T47D (cell line): Measurements from ENCODE around the gene IRAK3.

ENCODE experiments used
- DNase-seq, 2 experiments: peaks; one replicate each; pipeline versions ENCODE4 v3.0.0 to v3.0.0-alpha.2; 2011 to 2012; ENCODE audit warnings: low read depth in 1 of 2, low spot score in 1 of 2
- JUND ChIP-seq: IDR thresholded peaks from 2 replicates; pipeline ENCODE4 v1.6.1; 2012; ENCODE audit warnings: low read depth
- in situ Hi-C: cut with HindIII; loops from 2 replicates; pipeline ENCODE4 v1.10.0; 2016; ENCODE audit warnings: low sequenced_read_pairs, low pct_unique_long_range_greater_than_20kb

Gene IRAK3, protein sequence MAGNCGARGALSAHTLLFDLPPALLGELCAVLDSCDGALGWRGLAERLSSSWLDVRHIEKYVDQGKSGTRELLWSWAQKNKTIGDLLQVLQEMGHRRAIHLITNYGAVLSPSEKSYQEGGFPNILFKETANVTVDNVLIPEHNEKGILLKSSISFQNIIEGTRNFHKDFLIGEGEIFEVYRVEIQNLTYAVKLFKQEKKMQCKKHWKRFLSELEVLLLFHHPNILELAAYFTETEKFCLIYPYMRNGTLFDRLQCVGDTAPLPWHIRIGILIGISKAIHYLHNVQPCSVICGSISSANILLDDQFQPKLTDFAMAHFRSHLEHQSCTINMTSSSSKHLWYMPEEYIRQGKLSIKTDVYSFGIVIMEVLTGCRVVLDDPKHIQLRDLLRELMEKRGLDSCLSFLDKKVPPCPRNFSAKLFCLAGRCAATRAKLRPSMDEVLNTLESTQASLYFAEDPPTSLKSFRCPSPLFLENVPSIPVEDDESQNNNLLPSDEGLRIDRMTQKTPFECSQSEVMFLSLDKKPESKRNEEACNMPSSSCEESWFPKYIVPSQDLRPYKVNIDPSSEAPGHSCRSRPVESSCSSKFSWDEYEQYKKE

DNA sequence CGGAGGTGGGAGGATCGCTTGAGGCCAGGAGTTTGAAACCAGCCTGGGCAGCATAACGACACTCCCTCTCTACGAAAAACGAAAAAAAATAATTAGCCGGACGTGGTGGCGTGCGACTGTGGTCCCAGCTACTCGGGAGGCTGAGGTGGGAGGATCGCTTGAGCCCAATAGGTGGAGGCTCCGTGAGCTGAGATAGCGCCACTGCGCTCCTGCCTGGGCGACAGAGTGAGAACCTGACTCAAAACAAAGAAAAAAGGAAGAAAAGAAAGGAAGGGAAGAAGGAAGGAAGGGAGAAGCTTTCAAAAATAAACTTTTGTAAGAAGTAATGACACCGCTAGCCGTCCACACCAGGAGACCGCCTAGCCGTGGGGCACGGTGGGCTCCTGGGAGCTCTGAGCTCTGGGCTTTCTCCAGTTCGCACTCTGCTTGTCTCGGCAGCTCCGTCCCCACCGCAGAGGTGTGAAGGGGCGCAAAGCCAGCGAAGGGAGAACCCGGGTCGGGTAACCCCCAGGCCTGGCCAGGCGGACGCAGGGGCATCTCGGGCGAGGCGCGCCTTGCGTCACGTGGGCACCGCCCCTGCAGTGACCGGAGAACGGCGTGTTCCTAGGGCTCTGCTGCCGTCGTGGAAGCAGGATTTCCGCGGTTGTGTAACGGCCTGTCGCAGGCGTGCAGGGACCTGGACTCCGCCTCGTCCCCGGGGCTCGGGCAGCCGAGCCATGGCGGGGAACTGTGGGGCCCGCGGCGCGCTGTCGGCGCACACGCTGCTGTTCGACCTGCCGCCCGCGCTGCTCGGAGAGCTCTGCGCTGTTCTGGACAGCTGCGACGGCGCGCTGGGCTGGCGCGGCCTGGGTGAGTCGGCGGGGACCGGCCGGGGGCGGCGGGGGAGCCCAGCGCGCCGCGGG is at the start of gene IRAK3:
Gene IRAK3 (plus strand): TSS at position 631 of the 902 bp plus-strand sequence. CDS start 86 bp downstream, at position 717.
- DNase-seq, result peak in 1 of 2 experiments; percentile 23
- in situ Hi-C loops, result no loop called here

DNA sequence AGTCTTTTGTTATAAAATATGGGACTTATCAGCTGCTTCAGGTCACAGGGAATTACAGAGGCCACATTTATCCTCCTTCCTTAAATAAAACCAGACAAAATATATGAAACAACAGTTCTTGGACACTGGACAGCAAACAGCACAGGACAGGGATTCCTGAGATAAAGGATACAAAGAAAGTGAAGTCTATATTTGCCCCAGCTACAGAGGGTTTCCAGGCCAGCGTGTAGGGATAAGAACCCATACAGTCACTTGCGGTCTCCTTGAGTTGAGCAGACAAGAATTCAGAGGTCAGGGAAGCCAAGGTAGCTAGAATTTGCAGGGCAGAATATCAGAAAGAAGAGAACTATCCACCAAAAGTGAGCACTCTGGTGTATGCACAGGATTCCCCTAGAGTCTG is 49.7 kb upstream of the IRAK3 start:
- no peak for TF ChIP-seq JUND
- in situ Hi-C loops, result no loop called here
- DNase-seq, result no peak

More for the DNA sequence above, at the start of gene IRAK3:
- no peak for TF ChIP-seq JUND

DNA sequence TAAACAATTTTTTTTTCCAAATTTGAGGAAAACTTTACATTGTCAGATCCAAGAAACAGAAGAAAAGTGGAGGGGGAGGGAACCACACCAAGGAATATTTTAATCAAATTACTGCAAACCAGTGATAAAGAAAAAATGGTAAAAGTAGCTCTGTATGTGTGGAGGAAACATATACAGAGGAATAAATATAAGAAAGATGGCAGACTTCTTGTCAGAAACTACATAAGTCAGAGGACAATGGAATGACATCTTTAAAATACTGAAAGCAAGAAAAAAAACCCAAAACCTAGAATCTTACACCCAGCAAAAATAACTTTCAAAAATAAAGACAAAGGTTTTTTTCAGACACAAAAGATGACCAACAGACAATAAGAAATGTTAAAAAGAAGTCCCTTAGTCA is 48.3 kb upstream of the IRAK3 start:
- in situ Hi-C loops, result no loop called here
- DNase-seq, result no peak
- no peak for TF ChIP-seq JUND

DNA sequence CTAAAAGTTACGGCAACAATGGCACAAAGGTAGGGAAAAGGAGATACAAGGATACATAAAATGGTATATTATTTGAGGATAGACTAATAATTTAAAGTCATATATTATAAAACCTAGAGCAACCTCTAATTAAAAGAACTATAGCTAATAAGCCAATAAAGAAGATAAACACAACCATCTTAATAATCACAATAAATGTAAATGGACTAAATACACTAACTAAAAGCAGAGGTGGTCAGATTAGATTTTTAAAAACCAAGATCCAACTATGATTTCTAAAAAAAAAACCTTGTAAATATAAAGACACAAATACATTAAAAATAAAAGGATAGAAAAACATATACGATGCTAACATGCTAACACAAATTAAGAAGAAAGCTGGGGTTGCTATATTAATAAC is 47.7 kb upstream of the IRAK3 start:
- no peak for DNase-seq
- TF ChIP-seq JUND, result no peak
- in situ Hi-C loops, result no loop called here

DNA sequence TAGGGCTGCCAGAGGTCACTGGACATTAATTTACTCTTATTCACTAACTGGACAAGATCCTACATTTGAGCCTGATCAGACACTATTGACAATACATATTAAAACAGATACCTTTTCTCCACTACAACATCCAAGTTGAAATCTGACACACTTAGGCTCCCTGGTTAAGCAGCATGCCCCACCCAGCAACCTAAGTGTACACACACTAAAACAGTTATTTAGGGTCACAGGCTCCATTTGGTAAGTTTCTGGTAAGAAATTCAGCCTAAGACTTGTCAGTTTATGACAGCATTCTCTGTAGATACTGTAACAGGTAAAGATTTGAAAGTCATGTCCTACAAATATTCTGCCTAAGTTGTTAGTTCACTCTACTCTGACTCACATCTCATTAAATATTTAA is 46.2 kb upstream of the IRAK3 start:
- TF ChIP-seq JUND, result no peak
- no peak for DNase-seq
- in situ Hi-C loops, result no loop called here

DNA sequence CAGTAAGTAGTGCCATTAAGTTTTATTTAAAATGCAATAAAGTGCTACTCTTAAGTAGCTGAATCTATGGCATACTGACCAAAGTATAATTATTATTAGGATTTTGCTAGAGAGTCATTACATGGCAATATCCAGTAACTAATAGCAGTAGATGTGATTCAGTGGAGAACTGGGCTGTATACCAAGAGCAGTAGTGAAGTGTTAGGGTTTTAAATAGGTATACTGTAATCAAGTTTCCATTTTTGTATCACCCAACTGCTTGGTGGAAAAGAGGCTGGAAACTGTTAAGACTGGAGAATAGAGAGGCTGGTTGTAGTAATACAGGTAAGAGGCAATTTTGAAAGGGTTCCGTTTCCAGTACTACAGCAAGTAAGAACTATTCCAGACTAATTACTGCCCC is 45.1 kb upstream of the IRAK3 start:
- no peak for DNase-seq
- in situ Hi-C loops, result no loop called here
- no peak for TF ChIP-seq JUND

DNA sequence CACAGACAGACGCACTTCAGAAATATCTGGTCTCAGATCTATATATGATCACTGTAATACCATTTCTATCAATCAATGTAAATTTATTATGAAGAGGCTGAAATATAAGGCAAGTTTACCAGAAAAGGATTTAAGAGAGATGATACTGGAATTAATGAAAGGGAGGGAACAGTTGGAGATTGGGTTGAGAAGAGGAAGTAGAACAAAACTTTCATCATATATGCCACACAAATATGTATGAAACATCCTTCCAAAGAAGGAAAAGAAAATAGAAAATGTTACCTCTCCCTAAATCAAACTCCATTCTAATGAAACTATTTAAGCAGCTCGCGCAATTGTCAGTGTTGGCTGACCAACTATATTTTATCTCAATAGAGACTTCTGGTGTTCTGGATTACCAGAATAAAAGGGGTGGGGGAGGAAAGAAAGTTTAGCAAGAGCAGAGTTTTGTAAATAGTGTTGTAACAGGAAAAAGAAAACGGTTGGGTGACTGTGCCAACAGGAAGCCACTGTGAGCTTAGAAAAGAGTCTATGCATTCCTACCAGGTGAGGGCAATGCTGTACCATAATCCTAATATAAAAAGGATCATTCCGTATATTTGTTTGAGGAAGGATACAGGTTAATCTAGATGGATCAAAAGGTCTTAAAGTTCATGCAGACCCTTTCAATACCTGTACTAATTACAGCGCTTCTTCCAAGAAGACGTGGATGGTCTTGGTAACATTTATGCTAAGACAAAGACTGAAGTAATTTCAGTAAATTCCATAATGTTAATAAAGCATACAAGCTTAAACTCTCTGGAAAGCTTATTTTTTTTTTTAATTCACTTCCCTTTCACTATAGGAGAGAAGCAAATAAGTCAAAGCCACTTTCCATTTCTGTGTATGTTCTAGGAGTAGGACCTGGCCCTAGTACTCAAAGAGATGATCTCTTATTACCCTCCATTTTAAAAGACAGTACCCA is 43.9 kb upstream of the IRAK3 start:
- DNase-seq, result peak; percentile 37 to 91
- no peak for TF ChIP-seq JUND
- in situ Hi-C loops, result no loop called here

DNA sequence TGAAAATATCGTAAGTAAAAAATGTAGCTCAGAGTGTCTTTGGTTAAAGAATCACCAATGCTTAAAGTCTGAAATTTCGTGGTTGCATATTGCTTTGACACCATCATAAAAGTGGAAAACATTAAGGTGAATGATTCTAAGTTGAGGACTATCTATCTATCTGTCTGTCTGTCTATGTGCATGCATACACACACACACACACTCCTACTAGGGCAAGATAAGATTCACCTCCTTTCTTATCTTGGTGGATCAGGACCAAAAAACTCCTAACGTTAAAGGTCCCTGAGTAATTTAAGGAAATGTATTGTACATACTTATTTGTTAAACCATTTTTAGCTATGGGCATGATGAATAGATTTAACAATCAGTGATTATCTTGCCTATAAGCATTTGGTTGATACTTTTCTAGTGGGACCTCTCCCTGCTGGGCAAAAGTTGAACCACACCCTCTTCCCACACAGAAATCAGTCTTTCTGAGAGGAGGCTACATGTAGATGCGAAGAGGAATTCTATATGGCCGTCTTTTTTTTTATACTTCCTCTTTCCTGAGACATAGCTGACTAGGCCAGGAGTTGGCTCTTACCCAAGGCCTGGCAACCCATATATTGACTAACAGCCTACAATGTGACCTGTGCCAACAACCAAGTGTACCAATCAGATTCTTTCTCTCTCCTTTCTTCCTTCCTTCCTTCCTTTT is 39.2 kb upstream of the IRAK3 start:
- peak in 1 of 2 experiments; percentile 55 for DNase-seq
- TF ChIP-seq JUND, result no peak
- in situ Hi-C loops, result no loop called here

DNA sequence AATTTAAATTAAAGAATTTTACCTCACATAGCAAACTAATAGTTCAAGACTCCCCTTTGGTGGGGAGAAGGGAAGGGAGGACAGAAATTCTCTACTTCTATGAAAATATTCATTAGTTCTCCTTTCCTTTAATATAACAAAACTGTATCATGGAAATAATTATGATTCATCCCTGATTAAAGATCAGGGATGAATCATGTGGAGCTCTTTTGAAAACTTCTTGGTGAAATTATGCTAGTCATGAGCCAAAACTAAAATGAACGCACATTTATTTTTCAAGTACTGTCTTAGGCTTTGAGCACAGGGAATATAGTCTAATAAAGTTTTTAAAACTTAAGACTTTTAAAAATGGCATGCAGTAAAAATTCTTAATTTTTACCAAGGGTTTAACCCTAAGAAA is 36.3 kb upstream of the IRAK3 start:
- DNase-seq, result no peak
- in situ Hi-C loops, result no loop called here

DNA sequence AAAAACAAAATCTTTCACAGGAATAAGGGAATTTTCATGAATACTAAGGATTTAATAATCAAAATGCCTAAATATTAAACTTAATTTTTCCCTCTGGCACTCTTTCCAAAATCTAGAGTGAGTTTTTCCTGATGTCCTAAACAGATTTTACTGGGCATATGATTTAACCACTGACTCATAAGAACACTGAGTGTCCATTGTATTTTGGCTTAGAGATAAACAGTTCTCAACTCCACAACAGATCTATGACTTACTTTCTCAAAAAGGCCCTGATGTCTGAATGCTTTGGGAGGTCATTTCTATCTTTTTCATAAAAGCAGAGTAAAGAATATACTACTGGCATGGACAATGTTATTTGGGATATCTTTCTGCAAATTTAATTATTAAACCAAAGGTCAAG is 34.2 kb upstream of the IRAK3 start:
- DNase-seq, result no peak
- in situ Hi-C loops, result no loop called here
- no peak for TF ChIP-seq JUND

More for the DNA sequence above, 36.3 kb upstream of the IRAK3 start:
- TF ChIP-seq JUND, result no peak

DNA sequence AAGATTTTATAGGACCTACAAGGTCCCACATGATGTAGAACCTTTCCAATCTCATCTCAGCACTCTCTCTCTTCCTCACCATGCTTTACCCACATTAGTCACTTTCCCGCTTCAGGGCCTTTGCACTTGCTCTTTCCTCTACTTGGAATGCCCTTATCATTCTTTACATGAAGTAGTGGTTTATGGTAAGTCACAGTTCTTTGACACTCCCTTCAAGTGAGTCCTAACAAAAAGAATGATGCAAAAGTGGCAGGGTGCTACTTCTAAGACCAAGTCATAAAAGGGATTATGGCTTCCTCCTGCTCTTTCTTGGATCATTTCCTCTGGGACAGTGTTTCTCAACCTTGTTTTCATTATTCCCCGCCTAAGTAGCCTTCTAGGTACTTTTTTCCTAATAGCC is 32.4 kb upstream of the IRAK3 start:
- in situ Hi-C loops, result no loop called here
- DNase-seq, result no peak
- TF ChIP-seq JUND, result no peak
